Cortex of kidney (tissue), 1 donor: ENCODE measurements around the gene TMEM232.
"Not testable (repeated sequence)": the region's sequence is repeated elsewhere in the genome, so short reads cannot be mapped to it uniquely, and the experiment has no call there.

Experiments
- DNase-seq: peaks from one replicate; lab custom pipeline; 2025; lab: John Stamatoyannopoulos, UW

TMEM232 gene

DNA sequence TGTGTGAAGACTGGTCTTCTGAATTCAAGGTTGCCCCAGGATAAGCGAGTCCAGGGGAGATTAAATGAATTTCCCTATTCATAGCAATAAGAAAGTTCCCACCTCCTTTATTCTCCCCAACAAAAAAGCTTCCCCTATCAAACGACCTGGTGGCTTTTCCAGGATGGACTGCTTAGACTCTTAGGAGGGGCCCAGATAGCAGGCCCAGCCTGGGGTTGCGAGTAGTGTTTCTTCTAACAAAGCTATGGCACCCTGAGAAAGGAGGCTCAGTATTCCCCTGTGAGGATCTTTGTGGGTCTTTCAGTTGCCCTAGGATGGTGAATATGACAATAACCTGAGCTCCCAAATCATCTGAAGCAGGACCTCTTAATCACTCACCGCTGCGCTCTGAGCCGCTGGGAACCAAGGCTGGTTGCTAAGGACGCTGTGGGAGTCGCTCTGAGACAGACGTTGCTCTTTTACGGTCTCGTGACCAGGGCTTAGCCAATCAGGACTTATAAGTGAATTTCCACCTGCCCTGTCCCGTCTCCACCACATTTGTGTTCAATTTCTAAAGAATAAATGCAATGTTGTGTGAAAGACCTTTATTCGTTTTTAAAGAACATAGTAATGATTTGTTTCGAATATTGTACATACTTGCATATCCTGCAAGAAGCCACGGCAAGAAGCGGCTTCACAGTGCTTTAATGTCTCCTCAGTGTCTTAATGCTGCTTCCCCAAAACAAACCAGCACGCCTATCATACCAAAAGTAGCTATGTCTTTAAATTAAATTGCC lies at the start of gene TMEM232:
Gene TMEM232 (minus strand): TSS at position 423 of the 776 bp plus-strand sequence. CDS start 59,319 bp downstream, outside the sequence.
- DNase-seq: no peak

DNA sequence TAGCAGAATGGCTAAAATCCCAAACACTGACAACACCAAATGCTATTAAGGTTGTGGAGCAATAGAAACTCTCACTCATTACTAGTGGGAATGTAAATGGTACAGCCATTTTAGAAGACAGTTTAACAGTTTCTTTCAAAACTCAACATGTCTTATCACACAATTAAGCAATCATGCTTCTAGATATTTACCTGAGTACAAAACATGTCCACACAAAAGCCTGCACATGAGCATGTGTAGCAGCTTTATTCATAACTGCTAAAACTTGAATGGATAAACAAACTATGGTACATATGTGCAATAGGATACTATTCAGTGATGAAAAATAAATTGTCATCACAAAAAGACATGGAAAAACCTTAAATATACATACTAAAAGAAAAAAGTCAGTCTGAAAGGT lies 43.8 kb upstream of the TMEM232 start:
- DNase-seq: no peak

DNA sequence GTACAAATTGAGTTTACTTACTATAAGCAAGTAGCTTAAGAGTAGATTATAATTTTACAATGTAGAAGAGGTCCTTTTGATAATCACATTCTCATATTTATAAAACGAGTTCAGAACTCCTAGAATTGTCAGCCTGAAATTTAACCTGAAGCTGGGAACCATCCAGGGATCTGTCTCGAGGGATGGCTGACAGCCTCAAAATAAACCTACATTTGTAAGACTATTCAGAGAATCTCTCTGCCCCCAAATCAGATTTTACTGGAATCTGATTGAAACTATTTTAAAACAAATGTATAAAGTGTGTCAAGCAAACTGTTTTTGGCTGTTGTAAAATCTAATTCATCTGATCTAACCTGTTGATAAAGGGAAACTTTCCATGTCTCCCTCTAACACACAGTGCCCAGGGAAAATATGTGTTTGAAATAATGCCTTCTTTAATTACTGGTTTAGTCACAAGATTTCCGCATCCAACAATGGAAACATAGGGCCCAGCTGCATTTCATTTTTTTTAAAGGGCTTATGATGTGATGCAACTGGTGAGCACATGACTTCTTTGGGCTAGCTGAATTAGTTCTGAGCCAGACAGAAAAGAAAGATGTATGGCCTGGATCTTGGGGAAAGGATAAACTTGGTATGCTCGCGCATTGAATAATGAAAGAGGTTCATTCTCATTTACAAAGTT lies 42.7 kb upstream of the TMEM232 start:
- DNase-seq: no peak

DNA sequence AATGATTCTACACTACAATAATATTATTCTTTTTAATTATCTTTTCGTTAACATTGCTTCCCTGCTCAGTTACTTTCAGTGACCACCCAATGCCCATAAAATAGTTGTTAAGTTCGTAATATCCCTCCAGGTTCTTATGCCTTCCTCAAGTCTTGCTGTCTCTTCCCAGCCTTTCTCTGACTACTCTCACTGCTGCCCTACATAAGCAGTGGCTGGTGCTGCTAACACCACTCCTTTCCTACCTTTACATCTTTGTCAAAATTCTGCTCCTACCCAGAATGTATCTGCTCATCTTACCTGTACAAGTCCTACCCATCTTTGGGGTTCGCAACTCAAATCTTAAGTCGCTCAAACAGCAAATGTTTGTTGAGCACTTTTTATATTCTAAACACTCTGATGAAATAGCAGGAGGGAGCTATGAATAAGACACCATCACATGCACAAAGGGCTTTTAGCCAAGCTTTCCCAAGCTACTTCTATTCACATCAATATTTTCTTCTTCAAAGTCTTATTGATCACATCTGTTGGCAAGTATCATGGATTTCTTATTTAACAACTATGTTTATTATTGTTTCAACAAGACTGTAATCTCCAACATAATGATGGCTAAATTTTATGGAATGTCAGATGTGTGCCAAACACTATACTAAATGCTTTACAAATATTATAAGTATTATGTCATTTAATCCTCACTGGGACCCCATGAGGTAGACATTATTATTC lies 41.8 kb upstream of the TMEM232 start:
- DNase-seq: no peak

DNA sequence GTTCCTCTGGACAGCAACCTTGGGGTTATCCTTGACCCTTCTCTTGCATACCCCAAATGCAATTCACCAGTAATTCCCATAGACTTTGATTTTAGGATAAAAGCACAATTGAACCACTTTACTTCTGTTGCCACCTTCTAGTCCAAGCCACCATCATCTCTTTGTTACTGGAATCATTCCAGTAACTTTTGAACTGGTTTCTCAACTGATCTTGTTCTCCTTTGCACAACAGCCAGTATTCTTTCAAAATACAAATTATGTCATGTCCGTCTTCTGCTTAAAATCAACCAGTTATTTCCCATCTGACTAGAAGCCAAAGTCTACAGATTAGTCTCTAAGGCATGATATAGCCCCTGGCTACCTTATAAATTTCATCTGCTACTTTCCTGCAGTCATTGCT lies 33.7 kb upstream of the TMEM232 start:
- no peak for DNase-seq

DNA sequence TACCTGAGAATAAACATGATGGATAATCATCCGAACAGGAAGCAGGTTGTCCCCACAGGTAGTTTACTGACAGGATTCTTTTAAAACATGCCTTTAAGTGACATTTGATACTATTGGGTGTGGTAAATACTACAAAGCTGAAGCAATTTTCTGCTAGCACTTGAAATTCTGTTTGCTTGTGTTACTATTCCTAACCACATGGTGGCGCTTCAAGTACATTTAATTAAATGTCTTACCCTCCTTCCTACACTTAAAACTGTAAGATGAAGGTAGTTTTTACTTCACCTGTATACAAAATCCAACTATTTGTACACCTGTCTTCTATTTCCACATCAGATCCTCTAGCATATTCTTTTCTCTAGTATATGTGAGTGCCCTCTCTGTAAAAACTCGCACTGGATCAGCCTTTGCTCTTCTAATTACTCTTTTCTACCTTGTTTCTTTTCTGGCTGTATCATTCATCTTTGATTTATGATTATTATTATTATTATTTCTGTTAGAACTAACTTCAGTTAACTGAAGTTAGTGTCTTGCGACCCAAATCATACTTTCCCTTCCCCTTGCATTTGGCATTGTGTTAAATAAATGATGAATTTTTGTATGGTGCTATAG lies 30.8 kb upstream of the TMEM232 start:
- no peak for DNase-seq

DNA sequence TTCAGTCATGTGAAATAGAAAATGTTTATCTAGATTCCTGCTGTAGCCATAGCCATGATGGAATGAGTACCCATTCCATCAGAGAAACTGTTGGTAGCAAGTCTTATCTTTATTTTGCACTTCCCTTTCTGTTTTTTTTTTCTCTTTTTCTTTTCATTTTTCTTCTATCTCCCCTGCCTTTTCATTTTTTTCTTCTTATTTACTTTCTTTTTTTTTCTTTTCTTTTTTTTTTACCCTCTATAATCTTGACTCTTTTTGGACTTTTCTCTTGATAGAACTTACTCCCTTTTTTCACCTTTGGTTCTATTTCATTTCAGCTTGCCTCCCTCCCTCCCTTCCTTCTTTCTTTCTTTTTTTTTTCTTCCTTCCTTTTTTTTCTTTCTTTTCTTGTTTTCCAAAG lies 27.7 kb upstream of the TMEM232 start:
- DNase-seq: no peak

DNA sequence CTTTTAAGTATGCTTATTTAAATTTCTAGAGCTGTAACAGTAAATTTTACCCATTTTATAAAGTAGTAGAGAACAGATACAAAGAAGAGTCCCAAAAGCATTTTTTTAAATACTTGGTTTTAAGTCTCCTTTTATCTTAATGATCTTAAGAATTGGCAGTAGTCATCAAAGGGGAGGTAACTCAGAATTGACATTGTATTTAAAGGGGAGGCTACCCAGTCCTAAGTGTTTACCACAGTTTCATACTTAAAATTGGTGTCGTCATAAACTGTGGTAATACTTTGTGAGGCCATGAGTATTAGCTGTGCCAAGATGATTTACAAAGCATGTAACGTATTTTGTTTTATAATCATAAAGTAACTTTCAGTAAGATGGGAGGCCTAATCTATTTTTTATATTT lies 27.1 kb upstream of the TMEM232 start:
- DNase-seq: no peak

DNA sequence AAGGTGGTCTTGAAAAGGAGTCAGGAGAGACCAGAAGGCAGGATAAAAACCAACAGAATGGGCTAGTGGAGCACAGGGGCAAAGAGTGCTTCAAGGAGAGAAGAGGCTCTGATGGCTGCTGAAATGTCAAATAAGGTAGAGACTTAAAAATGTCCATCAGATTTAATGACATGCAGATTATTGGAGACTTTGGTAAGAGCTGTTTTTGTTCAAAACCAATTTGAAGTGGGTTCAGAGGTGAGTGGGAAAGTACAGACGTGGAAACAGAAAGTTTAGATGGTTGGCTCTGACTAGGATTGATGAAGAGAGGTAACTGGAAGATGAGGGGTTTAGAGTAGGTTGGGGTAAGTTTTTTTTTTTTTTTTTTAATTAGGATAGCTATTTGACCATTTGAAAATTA lies 26.5 kb upstream of the TMEM232 start:
- DNase-seq: no peak

DNA sequence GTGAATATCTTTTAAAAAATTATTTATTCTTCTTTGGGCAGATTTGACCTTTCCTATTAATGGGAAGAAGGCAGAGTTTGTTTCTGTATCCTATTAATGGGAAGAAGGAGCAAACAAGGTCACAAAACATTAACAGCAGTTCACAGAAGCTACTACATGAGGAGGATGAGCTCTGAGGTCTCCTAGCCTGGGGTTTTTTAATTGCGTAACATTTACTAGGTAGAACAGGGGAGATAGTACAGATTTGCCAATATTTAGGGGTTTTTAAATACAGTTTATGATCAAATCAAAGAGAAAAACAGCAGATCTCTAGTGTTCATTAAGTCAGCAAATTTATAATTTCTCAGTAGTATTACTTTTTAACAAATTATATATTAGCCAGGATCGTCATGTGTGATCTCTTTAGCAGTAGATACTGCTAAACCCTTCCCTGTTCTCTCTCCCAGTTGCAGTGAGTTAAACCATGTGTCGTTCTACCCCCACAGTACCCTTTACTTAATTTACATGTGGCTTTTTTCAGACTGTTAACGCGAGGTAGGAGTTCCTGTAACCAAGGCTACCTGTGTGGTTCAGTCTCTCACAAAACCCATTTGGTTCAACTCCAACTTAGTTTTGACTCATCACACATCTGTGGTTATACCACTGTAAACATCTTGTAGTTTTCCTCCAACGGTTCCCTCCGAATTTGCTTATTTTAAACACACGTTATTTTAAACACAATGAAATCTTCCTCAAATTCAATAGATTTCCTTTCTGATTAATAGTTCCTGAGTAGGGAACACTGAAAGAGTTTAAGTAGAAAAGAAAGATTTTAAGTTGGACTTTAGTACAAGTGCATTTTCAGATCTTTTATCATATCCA lies 25.7 kb upstream of the TMEM232 start:
- no peak for DNase-seq

DNA sequence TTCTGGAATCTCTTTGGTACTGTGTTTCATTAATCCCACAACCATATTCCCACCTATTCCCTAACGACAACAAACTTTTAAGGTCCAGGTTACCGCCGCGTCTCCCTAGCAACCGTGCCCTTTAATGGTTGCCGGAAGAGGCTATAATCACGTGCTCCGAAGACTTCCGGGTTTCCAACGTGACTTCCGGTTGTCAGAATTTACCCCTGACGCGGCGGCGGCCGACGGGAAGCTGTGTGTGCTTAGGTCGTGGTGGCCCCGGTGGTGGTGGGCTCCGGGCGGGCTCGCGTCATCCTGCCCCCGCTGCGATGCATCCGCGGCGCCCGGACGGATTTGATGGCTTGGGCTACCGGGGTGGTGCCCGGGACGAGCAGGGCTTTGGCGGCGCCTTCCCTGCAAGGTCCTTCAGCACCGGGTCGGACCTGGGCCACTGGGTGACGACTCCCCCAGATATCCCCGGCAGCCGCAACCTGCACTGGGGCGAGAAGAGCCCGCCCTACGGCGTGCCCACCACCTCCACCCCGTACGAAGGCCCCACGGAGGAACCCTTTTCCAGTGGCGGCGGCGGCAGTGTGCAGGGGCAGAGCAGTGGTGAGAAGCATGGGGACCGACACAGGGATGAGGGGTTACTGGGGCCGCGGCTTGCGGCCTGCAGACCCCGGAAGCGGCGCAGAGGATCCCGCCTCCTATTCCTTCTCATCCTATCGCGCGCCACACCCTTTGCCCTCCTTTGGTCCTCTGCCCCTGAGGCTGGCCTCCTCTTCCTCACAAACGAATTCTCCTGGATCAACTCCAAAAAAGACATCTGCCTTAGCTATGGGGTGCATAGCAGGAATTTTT lies 12.6 kb upstream of the TMEM232 start, which contains the start of gene SLC25A46:
Gene SLC25A46 (plus strand): TSS at position 196 of the 840 bp plus-strand sequence. CDS start 113 bp downstream, at position 309.
- DNase-seq: no peak

DNA sequence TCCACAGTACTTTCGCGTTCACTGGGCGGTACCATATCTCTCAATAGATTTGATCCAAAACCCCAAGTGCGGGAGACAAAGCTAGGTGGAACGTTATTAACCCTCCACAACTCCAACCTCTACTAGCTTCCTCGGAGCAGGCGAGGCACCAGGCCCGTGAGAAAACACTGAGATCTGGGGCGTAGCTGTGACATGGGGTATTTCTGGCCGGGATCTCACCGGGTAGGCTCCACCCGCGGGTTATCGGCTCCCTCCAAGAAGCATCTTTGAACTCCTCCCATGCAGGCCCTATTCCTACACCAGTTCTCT lies 12.0 kb upstream of the TMEM232 start:
- DNase-seq: no peak

DNA sequence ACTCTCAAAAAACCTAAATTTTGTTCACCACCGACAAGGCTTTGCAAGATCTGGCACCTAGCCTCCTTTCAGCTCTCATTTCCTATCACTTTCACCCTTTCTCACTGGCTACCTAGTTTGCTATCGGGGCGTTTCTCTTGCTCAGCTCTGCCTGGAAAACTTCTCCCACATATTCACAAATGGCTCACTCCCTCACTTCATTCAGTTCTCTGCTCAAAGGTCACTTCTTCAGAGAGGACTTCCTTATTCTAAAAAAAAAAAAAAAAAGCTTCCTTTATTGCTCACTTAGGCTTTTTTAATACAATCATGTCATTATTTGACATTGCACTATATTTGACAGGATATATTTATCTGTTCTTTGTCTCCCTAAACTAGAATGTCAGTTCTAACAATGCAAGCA lies 10.3 kb upstream of the TMEM232 start:
- no peak for DNase-seq

DNA sequence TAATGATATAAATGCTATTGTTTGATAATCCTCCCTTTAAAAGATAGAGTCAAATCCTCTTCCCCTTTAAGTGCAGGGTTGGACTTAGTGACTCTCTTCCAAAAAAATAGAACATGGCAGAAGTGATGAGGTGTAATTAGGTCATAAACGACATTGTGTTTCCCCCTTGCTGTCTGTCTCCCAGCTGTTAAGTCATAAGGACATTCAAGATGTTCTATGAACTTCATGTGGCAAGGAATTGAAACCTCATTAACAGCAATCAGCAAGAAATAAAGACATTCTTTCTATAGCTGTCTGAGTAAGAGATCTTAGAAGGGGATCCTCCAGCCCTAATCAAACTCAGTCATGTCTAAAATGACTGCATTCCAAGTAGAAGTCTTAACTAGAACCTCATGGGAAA lies 9.1 kb upstream of the TMEM232 start:
- DNase-seq: no peak

DNA sequence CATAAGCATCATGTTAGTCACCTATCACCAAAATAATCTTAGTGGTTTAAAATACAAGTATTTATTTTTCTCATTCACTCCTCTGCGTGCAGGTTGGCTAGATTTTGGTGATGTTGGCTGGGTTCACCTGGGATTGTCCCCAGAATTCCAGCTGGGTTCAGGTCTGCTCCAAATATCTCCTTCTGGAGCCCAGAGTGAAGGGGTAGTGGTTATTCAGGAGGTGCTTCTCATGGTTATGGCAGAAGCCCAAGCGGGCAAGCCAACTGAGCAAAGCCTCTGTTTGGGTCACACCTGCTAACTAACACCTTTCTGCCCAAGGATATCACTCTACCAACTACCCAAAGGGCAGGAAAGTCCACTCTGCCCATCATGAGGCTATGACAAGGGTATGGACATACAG lies 7.6 kb upstream of the TMEM232 start:
- no peak for DNase-seq

DNA sequence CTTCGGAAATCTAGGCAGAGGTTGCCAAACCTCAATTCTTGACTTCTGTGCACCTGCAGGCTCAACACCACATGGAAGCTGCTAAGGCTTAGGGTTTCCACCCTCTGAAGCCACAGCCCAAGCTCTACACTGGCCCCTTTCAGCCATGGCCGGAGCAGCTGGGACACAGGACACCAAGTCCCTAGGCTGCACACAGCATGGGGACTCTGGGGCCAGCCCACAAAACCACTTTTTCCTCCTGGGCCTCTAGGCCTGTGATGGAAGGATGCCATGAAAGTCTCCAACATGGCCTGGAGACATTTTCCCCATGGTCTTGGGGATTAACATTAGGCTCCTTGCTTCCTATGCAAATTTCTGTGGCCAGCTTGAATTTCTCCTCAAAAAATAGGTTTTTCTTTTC lies 5.0 kb upstream of the TMEM232 start:
- not testable (repeated sequence) for DNase-seq

DNA sequence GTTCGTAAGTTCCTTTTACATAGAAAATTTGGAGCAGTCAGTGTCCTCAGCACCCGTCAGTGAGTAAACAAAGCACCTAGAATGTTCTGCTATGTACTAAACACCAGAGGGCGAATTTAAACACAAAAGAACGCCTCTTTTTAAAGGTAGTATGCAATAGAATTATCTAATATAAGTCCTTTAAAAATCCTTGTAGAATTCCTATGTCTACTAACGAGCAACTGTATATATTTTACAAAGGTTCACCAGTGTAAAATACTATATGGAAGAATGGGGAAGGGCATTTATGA lies 499 bp upstream of the TMEM232 start:
- no peak for DNase-seq

DNA sequence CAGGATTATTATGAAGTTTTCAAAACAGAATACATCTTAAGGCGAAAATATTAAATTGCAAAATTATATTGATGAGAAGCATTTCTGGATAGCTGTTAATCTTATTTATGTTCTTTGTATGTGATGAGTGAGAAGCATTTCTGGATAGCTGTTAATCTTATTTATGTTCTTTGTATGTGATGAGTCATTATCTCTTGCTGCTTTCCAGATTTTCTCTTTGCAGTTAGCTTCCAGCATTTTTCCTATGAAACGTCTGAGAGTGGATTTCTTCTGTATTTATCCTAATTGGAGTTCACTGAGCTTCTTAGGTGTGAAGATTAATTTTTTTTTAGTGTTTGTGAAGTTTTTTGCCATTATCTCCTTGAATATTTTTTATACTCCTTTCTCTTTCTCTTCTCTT lies 8.2 kb downstream of the TMEM232 start:
- no peak for DNase-seq

DNA sequence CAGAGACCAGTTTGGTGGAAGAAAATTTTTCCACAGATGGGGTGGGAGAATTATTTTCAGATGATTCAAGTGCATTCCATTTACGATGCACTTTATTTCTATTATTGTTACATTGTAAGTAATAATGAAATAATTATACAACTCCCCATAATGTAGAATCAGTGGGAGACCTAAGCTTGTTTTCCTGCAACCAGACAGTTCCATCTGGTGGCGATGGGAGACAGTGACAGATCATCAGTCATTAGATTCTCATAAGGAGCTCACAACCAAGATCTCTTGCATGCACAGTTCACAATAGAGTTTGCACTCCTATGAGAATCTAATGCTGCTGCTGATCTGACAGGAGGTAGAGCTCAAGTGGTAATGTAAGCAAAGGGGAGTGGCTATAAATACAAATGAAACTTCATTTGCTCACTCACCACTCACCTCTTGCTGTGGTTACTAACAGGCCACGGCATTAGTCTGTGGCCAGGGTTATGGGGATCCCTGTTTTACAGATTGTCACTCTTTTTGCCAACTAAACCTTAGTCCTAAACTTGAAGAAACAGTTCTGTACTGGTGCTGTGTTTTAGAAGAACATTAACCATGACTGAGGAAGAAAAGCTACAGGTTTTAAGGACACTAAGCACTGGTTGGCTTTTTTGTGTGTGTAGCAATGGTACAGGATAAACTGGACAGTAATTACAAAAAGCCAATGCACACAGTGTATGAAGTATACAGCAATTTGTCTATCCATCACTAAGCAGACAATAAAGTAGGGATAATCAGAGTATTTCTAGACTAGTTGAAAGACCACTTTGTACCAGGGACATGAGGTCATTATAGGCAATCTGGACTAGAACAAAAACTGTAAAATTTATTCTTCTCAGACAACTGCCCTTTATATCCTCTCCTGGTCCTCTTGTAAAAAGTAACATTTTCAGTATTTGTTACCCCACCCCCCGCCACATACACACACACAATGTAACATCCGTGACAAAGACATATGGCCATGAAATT lies 9.9 kb downstream of the TMEM232 start:
- no peak for DNase-seq
